ENCODE data around the gene GRM3. TPM values are rescaled to one million over a fixed set of nuclear protein-coding genes. Genes with fewer than 3 reads are reported as not detected.

Gene GRM3
- total and polyA plus RNA-seq, 2 donors, result 0.21 TPM; not detected in 1

GRCh38 chr7:86844608-86845007 lies 200.9 kb downstream of the GRM3 start:
- no peak for DNase-seq (ENCODE audit: extremely low spot score)
- H3K4me1 ChIP-seq (ENCODE audit: insufficient read depth), result no peaks in the 10 kb centered on the region
- WGBS, result 93% methylated on average over 3 of the region's 3 CpGs
- H3K4me3 ChIP-seq (ENCODE audit: low read depth, low read length), result no peak overlapping the region
- H3K36me3 ChIP-seq (ENCODE audit: insufficient read depth), result no peaks in the 10 kb centered on the region
- no peak overlapping the region for H3K27ac ChIP-seq (ENCODE audit: low read depth)

GRCh38 chr7:86846494-86847190 lies 202.9 kb downstream of the GRM3 start:
- Histone ChIP-seq H3K4me3 (ENCODE audit: low read depth, low read length) (no peak overlapping the region), H3K27ac (ENCODE audit: low read depth) (no peak overlapping the region), H3K4me1 (ENCODE audit: insufficient read depth) (no peaks in the 10 kb centered on the region), H3K36me3 (ENCODE audit: insufficient read depth) (no peaks in the 10 kb centered on the region)
- WGBS, result 54% methylated on average over 3 of the region's 3 CpGs
- no peak for DNase-seq (ENCODE audit: extremely low spot score)

- 79% methylated on average over 2 of the region's 2 CpGs for WGBS
Observed at GRCh38 chr7:86848226-86848625, 204.5 kb downstream of the GRM3 start.

GRCh38 chr7:86851566-86851965 lies 207.9 kb downstream of the GRM3 start:
- Histone ChIP-seq H3K36me3 (ENCODE audit: insufficient read depth) (no peaks in the 10 kb centered on the region), H3K4me1 (ENCODE audit: insufficient read depth) (no peaks in the 10 kb centered on the region), H3K4me3 (ENCODE audit: low read depth, low read length) (no peak overlapping the region), H3K27ac (ENCODE audit: low read depth) (no peak overlapping the region)
- DNase-seq (ENCODE audit: extremely low spot score), result no peak
- WGBS, result 55% methylated on average over 3 of the region's 3 CpGs

More at GRCh38 chr7:86848226-86848625, 204.5 kb downstream of the GRM3 start:
- Histone ChIP-seq H3K36me3 (ENCODE audit: insufficient read depth) (no peaks in the 10 kb centered on the region), H3K4me3 (ENCODE audit: low read depth, low read length) (no peak overlapping the region), H3K27ac (ENCODE audit: low read depth) (no peak overlapping the region), H3K4me1 (ENCODE audit: insufficient read depth) (no peaks in the 10 kb centered on the region)
- DNase-seq (ENCODE audit: extremely low spot score), result no peak

- H3K27ac ChIP-seq (ENCODE audit: low read depth), result no peak overlapping the region
- H3K4me3 ChIP-seq (ENCODE audit: low read depth, low read length), result no peak overlapping the region
- 86% methylated on average over 2 of the region's 2 CpGs for WGBS
- no peaks in the 10 kb centered on the region for H3K36me3 ChIP-seq (ENCODE audit: insufficient read depth)
- DNase-seq (ENCODE audit: extremely low spot score), result no peak
- H3K4me1 ChIP-seq (ENCODE audit: insufficient read depth), result no peaks in the 10 kb centered on the region
Observed at GRCh38 chr7:86863452-86863851, 219.7 kb downstream of the GRM3 start.

GRCh38 chr7:86867163-86867762 lies 223.6 kb downstream of the GRM3 start:
- no peaks in the 10 kb centered on the region for H3K4me1 ChIP-seq (ENCODE audit: insufficient read depth)
- no peak overlapping the region for H3K4me3 ChIP-seq (ENCODE audit: low read depth, low read length)
- no peak for DNase-seq (ENCODE audit: extremely low spot score)
- H3K27ac ChIP-seq (ENCODE audit: low read depth), result no peak overlapping the region
- 62% methylated on average over 5 of the region's 5 CpGs for WGBS
- H3K36me3 ChIP-seq (ENCODE audit: insufficient read depth), result no peaks in the 10 kb centered on the region

- Histone ChIP-seq H3K27ac (ENCODE audit: low read depth) (no peak overlapping the region), H3K4me1 (ENCODE audit: insufficient read depth) (no peaks in the 10 kb centered on the region), H3K4me3 (ENCODE audit: low read depth, low read length) (no peak overlapping the region), H3K36me3 (ENCODE audit: insufficient read depth) (no peaks in the 10 kb centered on the region)
- DNase-seq (ENCODE audit: extremely low spot score), result no peak
Observed at GRCh38 chr7:86876146-86876545, 232.4 kb downstream of the GRM3 start.

- peaks cover 1% of the 10 kb centered on the region for H3K36me3 ChIP-seq (ENCODE audit: insufficient read depth)
- no peak overlapping the region for H3K27ac ChIP-seq (ENCODE audit: low read depth)
- DNase-seq (ENCODE audit: extremely low spot score), result no peak
- H3K4me1 ChIP-seq (ENCODE audit: insufficient read depth), result no peaks in the 10 kb centered on the region
- WGBS, result 83% methylated on average over 2 of the region's 2 CpGs
- no peak overlapping the region for H3K4me3 ChIP-seq (ENCODE audit: low read depth, low read length)
Observed at GRCh38 chr7:86884152-86884551, 240.4 kb downstream of the GRM3 start.

- Histone ChIP-seq H3K4me3 (ENCODE audit: low read depth, low read length) (no peak overlapping the region), H3K4me1 (ENCODE audit: insufficient read depth) (no peaks in the 10 kb centered on the region), H3K27ac (ENCODE audit: low read depth) (no peak overlapping the region), H3K36me3 (ENCODE audit: insufficient read depth) (peaks cover 1% of the 10 kb centered on the region)
- WGBS, result 82% methylated on average over 3 of the region's 3 CpGs
- DNase-seq (ENCODE audit: extremely low spot score), result no peak
Observed at GRCh38 chr7:86889501-86889900, 245.8 kb downstream of the GRM3 start.

GRCh38 chr7:86898171-86898570 lies 254.5 kb downstream of the GRM3 start:
- WGBS, result 90% methylated on average over 2 of the region's 2 CpGs
- H3K27ac ChIP-seq (ENCODE audit: low read depth), result no peak overlapping the region
- H3K4me3 ChIP-seq (ENCODE audit: low read depth, low read length), result no peak overlapping the region
- H3K36me3 ChIP-seq (ENCODE audit: insufficient read depth), result no peaks in the 10 kb centered on the region
- H3K4me1 ChIP-seq (ENCODE audit: insufficient read depth), result no peaks in the 10 kb centered on the region
- no peak for DNase-seq (ENCODE audit: extremely low spot score)

GRCh38 chr7:86900886-86901285 lies 257.2 kb downstream of the GRM3 start:
- no peak for DNase-seq (ENCODE audit: extremely low spot score)

GRCh38 chr7:86904949-86905834 lies 261.5 kb downstream of the GRM3 start:
- 35% methylated on average over 3 of the region's 3 CpGs for WGBS
- DNase-seq (ENCODE audit: extremely low spot score), result peak; percentile 14
- no peak overlapping the region for H3K27ac ChIP-seq (ENCODE audit: low read depth)
- H3K4me1 ChIP-seq (ENCODE audit: insufficient read depth), result no peaks in the 10 kb centered on the region
- H3K4me3 ChIP-seq (ENCODE audit: low read depth, low read length), result no peak overlapping the region
- H3K36me3 ChIP-seq (ENCODE audit: insufficient read depth), result no peaks in the 10 kb centered on the region

More at GRCh38 chr7:86900886-86901285, 257.2 kb downstream of the GRM3 start:
- Histone ChIP-seq H3K4me1 (ENCODE audit: insufficient read depth) (no peaks in the 10 kb centered on the region), H3K36me3 (ENCODE audit: insufficient read depth) (no peaks in the 10 kb centered on the region), H3K27ac (ENCODE audit: low read depth) (no peak overlapping the region), H3K4me3 (ENCODE audit: low read depth, low read length) (no peak overlapping the region)

GRCh38 chr7:86908948-86909347 lies 265.2 kb downstream of the GRM3 start:
- no peaks in the 10 kb centered on the region for H3K36me3 ChIP-seq (ENCODE audit: insufficient read depth)
- H3K4me3 ChIP-seq (ENCODE audit: low read depth, low read length), result no peak overlapping the region
- no peak overlapping the region for H3K27ac ChIP-seq (ENCODE audit: low read depth)
- WGBS, result 37% methylated on average over 1 of the region's 1 CpG
- no peaks in the 10 kb centered on the region for H3K4me1 ChIP-seq (ENCODE audit: insufficient read depth)
- no peak for DNase-seq (ENCODE audit: extremely low spot score)

- Histone ChIP-seq H3K27ac (ENCODE audit: low read depth) (no peak overlapping the region), H3K4me1 (ENCODE audit: insufficient read depth) (no peaks in the 10 kb centered on the region), H3K36me3 (ENCODE audit: insufficient read depth) (no peaks in the 10 kb centered on the region), H3K4me3 (ENCODE audit: low read depth, low read length) (no peak overlapping the region)
- 86% methylated on average over 1 of the region's 1 CpG for WGBS
- DNase-seq (ENCODE audit: extremely low spot score), result no peak
Observed at GRCh38 chr7:86911659-86912058, 267.9 kb downstream of the GRM3 start.
